GM20431 (cell line): ENCODE results near the gene EFL1.

Source experiments
- in situ Hi-C: fragments of 300-500 bp; cut with MseI, MboI; formaldehyde crosslinking; loops from one replicate; pipeline ENCODE4 v1.15.0; 2020; ENCODE audit warnings: low sequenced_read_pairs; ENCODE audit not compliant: unreplicated experiment

Gene EFL1

DNA sequence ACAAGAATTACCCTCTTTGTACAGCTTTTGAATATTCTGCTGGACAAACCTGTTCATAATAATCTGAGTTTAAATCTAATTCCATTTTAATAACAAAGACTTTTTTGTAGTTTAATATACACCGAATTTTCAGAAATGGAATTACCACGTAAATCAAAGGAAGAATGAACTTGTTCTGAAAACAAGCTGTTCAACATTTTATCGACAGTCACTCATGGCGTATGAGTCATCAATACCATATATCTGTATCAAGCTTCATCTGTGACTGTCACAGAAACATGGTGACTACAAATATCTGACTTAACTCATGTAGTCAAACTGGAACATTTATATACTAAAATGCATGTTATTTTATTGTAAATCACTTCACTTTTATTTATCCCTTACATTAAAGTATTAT lies 90.0 kb downstream of the EFL1 start:
- in situ Hi-C loops = no loop called here

DNA sequence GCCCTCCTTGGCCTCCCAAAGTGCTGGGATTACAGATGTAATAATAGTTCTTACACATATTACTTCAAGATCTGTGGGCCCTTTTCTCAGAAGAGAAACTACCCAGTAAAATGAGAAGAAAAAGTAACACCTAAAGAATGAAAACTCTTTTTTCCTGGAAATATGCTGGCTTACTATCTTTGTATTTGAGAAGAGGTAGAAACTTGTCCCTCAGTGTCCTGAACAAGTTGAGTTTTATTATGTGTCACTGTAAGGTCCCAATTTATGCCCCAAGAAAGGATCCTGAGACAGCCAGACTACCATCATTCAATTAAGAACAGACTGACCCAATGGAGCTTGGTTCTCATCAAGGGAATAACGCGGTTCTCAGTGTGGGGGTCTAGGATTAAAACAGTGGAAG lies 93.8 kb downstream of the EFL1 start:
- in situ Hi-C loops = no loop called here

DNA sequence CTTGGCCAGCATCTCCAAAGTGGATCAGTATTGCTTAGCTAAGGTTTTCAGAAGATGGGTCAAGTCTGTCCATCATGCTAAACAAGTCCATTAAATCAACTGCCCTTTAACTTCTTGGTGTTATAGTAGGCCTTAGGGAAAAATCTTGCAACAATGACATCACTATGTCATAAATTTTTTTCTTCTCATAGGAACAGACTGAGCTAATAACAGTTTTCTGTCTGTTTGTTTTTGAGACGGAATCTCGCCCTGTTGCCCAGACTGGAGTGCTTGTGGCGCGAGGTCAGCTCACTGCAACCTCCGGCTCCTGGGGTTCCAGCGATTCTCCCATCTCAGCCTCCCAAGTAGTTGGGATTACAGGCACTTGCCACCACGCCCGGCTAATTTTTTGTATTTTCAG lies 94.2 kb downstream of the EFL1 start:
- in situ Hi-C loops = no loop called here

DNA sequence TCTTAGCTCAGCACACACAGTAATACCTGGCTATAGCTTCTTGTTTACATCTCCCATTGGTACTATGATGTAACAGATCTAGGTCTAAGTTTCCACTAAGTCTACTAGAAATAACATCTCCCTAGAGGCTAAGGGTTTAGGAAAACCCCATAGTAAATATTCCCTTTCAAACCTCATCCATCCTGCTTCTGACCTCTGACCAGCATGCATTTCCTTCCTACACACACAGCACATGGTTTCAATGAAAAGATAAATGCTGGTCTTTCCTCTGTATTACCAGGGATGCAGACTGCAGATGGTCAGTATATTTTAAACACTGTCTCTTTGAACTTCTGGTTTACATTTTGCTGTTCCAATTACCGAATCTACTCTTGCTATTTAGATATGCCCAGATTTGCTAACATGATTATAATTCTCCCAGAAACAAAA lies 96.6 kb downstream of the EFL1 start:
- in situ Hi-C loops = no loop called here

DNA sequence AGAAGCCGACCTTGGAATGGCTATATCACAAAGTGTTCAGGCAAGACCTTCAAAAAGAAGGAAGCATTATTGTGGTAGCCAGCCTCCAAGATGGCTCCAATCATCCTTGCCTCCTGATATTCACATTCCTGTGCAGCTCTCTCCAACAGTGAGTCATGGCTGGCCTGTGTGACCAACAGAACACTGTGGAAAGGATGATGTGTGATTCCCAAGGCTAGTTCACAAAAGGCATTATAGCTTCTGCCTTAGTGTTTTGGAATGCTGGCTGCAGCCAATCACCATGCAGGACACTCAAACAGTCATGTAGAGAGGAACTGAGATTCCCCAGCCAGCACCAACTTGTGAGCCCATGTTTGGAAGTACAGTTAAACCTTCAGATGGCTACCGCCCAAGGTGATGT lies 102.6 kb downstream of the EFL1 start:
- in situ Hi-C loops = no loop called here

DNA sequence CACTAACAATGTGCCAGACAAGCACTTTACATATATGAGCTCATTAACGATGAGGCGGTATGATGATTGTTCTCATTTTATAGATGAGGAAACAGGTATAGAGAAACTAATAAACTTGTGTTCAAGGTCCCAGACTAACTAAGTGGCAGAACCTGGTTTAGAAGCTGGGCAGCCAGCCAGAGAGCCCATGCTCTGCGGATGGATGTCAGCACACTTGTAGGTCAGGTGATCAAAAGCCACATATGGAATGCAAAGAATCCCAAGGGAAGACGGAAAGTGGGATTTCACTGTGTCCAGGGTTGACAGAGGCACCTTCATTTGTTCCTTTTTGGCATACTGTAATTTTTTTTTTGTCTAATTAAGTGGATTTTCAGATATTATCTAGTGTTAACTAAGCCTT lies 103.7 kb downstream of the EFL1 start:
- in situ Hi-C loops = no loop called here

DNA sequence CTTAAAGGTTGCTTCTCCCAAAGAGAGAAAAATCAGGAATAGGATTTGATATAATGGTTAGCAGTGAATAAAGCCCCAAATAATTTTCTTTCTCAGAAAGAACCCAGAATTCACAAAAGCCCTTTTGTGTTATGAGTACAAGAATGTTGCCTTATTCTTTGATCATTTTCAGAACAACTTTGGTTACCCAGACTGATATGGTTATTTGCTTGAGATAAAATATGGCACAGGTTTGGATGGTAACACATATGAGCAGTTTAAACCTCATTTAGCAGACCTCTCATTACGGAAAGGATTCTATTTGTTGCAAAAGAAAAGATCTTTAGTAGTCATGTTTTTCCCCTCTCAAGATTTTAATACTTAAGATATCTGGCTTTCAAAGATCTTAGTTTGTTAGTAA lies 111.9 kb downstream of the EFL1 start:
- in situ Hi-C loops = no loop called here

DNA sequence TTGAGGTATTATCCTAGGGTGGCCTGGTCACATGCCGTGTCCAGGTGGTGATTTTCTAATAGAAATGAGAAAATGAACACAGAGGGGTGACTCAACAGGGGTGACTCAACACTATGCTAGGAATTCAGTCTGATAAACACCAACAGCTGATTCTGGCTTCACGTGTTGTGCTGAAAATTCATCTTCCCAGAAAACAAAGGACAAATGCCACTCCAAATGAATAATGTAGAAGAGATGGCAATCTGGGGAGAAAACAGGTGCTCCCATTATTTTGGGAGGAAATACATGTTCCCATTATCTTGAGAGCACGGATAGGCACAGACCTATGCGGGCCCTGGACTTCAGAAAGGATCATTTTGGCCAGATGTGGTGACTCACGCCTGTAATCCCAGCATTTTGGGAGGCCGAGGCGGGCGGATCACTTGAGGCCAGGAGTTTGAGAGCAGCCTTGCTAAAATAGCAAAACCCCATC lies 115.5 kb downstream of the EFL1 start:
- in situ Hi-C loops = no loop called here

DNA sequence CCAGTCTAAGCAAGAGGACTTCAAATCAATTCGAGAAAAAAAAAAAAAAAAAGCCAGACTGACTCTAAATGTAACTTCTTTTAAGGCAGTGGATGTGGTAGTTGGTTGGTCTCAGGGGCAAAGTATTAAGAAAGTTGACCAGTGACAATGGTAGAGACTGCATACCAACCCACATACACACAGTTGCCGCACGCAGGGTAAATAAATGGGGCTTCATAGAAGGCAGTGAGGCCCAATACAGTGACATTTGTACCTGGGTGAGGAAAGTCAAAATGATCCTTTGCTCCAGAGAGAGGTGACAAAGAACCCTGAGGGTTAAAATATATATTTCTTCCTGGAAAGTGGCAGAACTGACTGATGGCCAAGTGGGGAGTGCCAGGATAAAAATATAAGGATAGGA lies 116.0 kb downstream of the EFL1 start:
- in situ Hi-C loops = no loop called here

DNA sequence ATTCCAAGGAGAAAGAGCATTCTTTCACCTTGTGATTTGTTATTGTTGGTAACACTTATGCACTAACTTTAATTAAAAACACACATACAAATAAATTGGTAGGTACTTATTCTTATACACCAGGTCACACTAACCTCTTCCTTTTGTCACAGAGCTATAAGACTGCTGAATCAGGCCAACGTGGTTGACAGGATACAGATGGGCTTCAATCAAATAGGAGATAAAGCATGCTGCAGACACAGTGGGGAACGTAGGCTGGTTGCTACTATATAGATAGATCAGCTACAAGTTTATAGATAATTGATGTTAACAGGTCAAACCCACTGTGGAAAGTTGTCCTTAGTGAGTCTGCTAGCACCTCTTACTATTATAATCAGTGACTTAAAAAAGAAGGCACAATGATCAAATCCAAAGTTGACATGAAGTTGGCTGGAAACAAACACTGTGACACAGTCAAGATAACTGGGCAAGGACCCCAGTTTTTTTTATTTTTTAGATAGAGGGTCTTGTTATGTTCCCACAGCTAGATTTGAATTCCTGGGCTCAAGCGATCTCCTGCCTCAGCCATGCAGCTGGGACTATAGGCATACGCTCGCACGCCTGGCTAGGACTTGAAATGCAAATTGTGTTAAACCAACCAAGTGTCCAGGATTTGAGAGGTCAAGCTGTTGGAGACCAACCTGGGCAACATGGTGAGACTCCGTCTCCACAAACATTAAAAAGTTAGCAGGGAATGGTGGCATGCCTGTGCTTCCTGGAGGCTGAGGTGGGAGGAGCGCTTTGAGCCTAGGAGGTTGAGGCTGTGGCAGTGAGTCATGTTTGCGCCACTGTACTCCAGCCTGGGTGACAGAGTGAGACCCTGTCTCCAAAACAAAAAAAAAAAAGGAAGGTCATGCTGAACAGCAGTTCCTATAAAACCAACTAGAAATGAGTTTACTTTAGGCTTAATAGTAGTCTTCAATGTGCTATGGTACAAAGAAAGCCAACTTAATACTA lies 118.8 kb downstream of the EFL1 start:
- in situ Hi-C loops = no loop called here

DNA sequence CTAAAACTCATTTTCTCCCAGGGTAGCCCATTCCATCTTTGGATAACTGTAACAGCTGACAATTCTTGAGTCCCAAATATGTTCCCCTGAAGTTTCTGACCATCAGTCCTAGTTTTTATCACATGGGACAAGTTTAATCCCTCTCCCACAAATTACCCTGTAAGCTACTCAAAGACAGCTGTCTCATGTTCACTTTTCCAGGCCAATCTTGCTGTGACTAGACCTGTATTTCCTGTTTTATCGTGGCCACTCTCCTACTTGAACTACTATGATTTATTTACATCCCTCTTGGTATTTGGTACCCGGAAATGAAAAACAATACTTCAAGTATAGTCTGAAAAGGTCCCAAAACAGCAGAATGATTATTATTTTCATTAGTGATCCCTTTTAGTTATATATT lies 121.6 kb downstream of the EFL1 start:
- in situ Hi-C loops = no loop called here

DNA sequence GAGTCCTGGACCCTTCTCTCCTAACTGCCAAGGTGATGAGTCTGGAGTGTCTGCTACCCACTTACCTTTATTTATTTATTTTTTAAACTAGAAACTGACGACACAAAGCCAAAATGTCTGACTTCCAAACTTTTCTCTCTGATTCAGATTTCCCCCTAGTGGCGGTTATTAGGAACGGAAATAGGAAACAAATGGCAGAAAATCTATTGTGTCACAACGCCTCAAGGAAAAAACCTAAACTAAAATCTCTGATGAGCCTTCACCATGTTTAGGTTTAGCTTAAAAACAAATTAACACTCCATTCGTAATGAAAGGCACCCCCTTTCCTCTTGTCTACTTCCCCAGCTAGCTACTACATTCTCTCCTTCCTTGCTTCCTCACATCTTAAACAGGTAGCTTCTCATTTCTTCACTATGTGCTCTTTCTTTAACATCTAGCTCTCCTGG lies 122.7 kb downstream of the EFL1 start:
- in situ Hi-C loops = no loop called here

DNA sequence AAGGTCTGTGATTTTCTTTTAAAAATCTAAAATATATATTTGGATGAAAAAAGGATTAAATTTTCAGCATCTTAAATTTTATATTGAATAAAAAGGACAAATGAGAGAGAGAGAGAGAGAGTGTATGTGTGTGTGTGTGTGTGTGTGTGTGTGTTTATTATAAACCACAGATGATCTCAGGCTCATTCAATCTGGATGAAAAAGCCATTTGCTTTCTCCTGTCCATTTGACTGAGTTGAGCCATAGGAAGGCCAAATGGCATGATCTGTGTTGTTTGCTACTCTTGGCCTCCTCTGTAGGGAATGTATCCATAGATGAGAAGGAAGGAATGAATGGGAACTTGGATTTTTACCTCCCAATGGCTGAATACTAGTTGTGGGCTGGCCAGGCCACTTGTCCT lies 124.2 kb downstream of the EFL1 start:
- in situ Hi-C loops = no loop called here

DNA sequence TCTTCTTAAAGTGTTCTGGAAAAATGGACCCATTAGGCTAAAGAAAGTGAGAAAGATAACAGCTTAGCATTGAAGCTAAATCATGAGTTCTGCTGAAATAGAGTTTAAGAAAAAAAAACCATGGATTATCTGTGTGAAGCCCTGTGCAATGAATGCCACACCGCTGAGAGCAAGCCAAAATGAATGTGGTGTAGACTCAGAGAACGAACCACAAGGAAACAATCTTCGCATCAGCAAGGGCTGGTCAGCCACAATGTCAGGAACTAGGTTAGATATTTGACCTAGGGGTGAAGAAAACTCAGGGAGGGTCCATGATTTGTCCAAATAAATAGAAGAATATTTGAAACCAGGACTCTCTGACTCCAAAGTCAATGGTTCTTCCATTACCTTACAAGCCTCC lies 125.3 kb downstream of the EFL1 start:
- in situ Hi-C loops = no loop called here

DNA sequence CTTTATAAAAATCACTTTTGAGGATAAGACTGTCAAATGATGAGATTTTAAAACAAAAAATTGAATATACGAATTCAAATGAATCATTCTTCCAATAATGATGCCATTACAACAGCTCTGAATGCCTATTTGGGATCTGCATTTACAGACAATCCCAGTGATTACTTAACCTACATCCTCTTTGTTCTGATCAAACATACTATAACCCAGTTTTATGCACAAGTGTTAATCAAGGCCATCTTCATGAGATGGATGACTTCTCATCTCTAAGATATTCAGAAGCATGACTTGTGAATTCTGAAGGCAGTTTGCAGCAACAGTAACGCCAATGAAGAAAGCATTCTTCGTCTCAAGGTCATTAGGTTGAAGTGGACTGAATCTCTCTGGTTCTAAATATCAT lies 126.4 kb downstream of the EFL1 start:
- in situ Hi-C loops = no loop called here

DNA sequence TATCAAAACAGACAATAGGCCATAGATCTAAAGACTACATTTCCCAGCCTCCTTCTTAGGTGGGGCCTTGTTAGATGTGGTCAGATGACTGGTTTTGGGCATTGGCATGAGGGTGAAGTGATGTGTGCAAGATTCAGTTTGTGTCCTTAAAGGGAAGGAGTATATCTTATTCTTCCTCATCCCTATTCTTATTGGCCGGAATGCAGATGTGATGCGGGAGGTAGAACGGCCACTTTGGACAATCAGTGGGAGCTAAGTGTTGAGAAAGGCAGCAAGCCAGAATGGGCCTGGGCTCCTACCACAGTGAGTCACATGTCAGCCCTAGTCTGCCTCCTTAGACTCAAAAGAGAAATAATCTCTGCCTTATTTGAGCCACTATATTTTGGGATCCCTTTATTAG lies 126.9 kb downstream of the EFL1 start:
- in situ Hi-C loops = no loop called here

DNA sequence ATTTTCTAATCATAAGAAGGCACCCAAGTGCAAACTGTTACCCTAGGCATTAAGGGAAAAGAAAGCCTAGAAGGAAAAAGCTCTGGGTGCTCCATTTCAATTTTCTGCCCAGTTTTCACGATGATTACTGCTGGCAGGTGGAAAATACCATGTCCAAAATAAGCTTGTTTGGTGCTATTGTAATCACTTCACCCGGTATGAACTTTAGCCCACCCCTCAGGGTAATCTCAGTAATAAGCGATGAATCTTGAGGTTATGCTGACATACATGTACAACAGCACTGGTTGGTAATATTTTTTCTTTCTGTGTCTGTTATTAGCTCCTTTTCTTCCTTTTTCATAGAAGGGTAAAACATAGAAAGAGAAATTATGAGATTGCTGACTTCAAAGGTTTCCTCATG lies 128.1 kb downstream of the EFL1 start:
- in situ Hi-C loops = no loop called here

DNA sequence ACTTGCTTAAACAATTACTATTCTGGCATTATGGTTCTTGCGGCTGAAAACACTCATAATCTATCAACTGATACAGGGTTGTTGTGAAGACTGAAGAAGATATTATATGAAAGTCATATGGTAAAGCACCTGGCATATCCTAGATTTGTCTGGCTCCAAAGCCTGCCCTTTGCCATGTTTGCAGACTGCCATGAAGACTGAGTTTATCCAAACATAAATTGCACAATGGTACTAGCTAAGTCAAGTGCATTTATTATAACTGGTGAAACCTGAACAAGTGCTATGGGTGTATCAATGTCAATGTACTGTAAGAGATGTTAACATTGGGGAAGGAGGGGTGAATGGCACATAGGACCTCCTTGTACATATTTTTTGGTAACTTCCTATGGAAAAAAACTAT lies 129.3 kb downstream of the EFL1 start:
- in situ Hi-C loops = no loop called here

DNA sequence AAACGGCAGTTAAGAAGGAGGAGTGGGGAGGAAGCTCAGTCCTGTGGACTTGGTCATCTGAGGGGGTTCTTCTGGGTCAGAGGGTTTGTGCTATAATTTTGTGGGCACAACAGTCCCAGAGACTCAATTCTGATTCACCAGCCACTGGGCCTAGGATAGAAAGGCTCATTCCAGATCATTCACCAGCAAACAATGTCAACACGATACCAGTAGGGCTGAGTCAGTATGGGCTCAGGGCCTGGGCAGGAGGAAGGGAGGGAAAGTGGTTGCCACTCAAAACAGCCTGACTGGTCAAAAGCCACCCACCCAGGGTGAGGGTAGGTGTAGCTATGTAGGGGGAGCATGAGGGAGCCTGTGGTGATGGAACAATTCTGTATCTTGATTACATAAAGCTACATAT lies 129.8 kb downstream of the EFL1 start:
- in situ Hi-C loops = no loop called here

DNA sequence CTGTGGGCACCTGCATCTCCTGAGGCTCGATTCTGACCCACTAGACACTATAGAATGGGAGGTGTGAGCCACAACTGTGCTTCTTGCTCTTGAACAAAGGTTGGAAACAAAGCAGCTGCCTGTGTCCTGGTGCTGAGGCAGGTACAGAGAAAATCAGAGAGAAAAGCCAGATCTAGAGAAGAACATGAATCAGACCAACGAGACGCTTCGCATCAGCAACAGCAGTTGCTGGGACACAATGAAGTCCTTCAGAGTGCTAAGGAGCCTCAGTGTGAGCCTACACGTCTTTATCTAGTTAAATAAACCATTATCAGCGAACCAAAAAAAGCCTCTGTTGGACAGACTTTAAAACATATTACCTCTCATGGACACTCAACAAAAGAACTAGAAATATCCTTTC lies 130.4 kb downstream of the EFL1 start:
- in situ Hi-C loops = no loop called here

DNA sequence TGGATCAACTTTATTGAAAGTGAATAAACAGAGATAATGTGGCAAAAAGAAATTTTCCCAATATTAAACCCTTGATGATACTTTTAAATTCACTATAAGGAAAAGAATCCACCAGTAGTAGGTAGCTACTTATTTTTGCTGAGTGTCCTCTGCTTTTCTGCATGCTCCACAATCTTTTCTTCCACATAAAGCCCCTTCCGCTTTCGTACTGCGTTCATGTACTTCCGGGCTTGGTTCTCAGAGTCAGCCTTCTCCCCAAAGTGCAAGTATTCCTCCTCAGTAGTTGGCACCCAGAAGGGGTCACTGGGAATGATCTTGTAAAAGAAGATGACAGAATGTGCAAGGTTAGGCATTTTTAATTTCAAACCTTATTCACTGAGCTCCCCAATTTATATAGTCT lies 132.3 kb downstream of the EFL1 start:
- in situ Hi-C loops = no loop called here

DNA sequence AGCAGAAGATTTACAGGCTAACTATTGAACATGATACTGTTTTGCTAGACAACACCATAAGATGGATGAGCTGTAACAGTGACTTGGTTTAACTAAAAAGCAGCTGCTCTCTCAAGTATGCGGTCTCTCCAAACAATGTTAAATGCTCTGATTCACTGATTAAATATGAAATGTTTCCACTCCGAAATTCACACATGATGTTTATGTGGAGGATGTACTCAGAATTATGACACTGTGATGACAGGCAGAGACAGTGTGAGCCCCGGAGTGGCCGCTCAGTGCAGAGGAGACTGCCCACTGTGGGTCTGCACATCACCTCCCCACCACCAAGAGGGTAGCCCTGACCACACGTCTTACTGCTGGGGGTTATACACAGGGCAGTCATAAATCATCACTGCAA lies 132.8 kb downstream of the EFL1 start:
- in situ Hi-C loops = no loop called here
